ENCODE results near the gene SLC9A1. TPM values are rescaled to one million over a fixed set of nuclear protein-coding genes. Genes with fewer than 3 reads are reported as not detected.

Gene SLC9A1
- total and polyA plus RNA-seq, 10 of the 15 experiments (the other 5 are each of a cell fraction or from before 2014, with no cell fraction given) = 0.87 to 21.4 (median 4.3) TPM

DNA sequence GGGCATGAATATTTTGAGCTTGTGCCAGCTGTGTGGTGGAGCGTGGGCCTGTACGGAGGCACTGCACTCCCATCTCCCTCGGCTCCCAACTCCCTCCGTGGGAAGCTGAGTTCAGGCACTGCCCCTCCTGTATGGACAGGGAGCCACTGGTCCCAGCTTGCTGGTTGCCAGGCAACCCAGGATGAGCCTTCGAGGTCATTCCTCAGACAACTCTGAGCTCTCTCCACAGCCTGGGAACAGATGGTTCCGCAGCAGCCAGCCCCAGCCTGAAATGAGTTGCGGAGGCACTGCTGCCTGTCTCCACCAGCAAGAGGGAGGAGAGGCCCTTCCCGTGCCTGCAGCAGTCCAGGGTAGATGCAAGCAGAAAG is 83.9 kb downstream of the SLC9A1 start:
- in situ Hi-C loops (cut with MboI) = no loop called here
- Histone ChIP-seq H3K36me3 (ENCODE audit: control insufficient read depth in 2 of 2, insufficient read depth in 2 of 2, low read length in 1 of 2) (no peaks in the 10 kb centered on the region), H3K27me3 (replicated peaks in 1 of 2; ENCODE audit: control insufficient read depth in 2 of 2, insufficient read depth in 2 of 2, low read length in 1 of 2) (no peaks in the 10 kb centered on the region), H3K79me2 (ENCODE audit: control insufficient read depth, insufficient read depth, low read length) (no peaks in the 10 kb centered on the region), H4K20me1 (ENCODE audit: control insufficient read depth, insufficient read depth) (no peaks in the 10 kb centered on the region; the same call in 1 of the 2 replicates), H2AFZ (ENCODE audit: control insufficient read depth, low read depth, low read length) (no peak overlapping the region), H3K27ac (ENCODE audit: control insufficient read depth, insufficient read depth) (no peak overlapping the region), H3K9ac (ENCODE audit: control insufficient read depth, insufficient read depth, low read length) (no peak overlapping the region), H3K4me3 (no peak overlapping the region), H3K9me3 (replicated peaks; ENCODE audit: control insufficient read depth, insufficient read depth, low read length) (no peaks in the 10 kb centered on the region), H3K4me2 (ENCODE audit: control insufficient read depth, insufficient read depth) (no peak overlapping the region), H3K4me1 (ENCODE audit: control insufficient read depth, insufficient read depth, low read length) (no peaks in the 10 kb centered on the region)
- WGBS (ENCODE audit: insufficient coverage, insufficient replicate concordance, low lambda C conversion rate, missing lambda C conversion rate) = 45% methylated on average over 8 of the region's 8 CpGs
- ChIA-PET RAD21 (ENCODE audit: unreplicated experiment) (interaction anchor here (1.3 to 1.4 kb wide), 2 partner anchors 25 to 27 kb away, joined by 3 to 4 read pairs; no protein-coding TSS in a partner anchor), CTCF (interaction anchor here (1.0 to 7.0 kb wide), 2 partner anchors 21 to 25 kb away, joined by 3 to 47 read pairs; no protein-coding TSS in a partner anchor), SMC1A (ENCODE audit: uncharacterized antibody, unreplicated experiment) (no interaction called here), POLR2A (no interaction called here)
- intact Hi-C loops (cut with micrococcal nuclease; ENCODE audit: unreplicated experiment) = no loop called here
- DNase-seq (ENCODE audit: low read depth, low spot score) (no peak), ATAC-seq (no peak), FAIRE-seq (no peak)
- no TSS peak for BruUV-seq (replicated peaks)
- no peak for TF ChIP-seq TCF12 (IDR thresholded peaks at IDR 0.05; ENCODE audit: low read depth, low read length)
- no peak for TF ChIP-seq PBX3 (IDR thresholded peaks at IDR 0.05; ENCODE audit: insufficient replicate concordance, low read depth, low read length)
- TF ChIP-seq NFYB (IDR thresholded peaks at IDR 0.05; ENCODE audit: insufficient read depth, low read depth, low read length) = no peak
- no peak for TF ChIP-seq DPF2 (IDR thresholded peaks at IDR 0.05)
- TF ChIP-seq HDAC6 (IDR thresholded peaks at IDR 0.05; ENCODE audit: unreplicated experiment) = no peak
- TF ChIP-seq ZNF384 (IDR thresholded peaks at IDR 0.05; ENCODE audit: borderline replicate concordance, low read depth, low read length) = no peak
- no peak for TF ChIP-seq JUNB (IDR thresholded peaks at IDR 0.05)
- TF ChIP-seq ESRRA (IDR thresholded peaks at IDR 0.05; ENCODE audit: low read length) = no peak
- TF ChIP-seq ZZZ3 (IDR thresholded peaks at IDR 0.05; ENCODE audit: control insufficient read depth, insufficient read length, low read depth) = no peak
- TF ChIP-seq HDGF (IDR thresholded peaks at IDR 0.05) = no peak
- no peak for TF ChIP-seq SPI1 (IDR thresholded peaks at IDR 0.05; ENCODE audit: borderline replicate concordance, insufficient read depth, low read depth, low read length)
- TF ChIP-seq KAT2A (conservative IDR thresholded peaks at IDR 0.05; ENCODE audit: control insufficient read depth, low read depth, low read length) = no peak
- TF ChIP-seq, protein P1, sequence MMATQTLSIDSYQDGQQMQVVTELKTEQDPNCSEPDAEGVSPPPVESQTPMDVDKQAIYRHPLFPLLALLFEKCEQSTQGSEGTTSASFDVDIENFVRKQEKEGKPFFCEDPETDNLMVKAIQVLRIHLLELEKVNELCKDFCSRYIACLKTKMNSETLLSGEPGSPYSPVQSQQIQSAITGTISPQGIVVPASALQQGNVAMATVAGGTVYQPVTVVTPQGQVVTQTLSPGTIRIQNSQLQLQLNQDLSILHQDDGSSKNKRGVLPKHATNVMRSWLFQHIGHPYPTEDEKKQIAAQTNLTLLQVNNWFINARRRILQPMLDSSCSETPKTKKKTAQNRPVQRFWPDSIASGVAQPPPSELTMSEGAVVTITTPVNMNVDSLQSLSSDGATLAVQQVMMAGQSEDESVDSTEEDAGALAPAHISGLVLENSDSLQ (IDR thresholded peaks at IDR 0.05) = no peak
- TF ChIP-seq RAD51 (IDR thresholded peaks at IDR 0.05) = no peak
- no peak for TF ChIP-seq RUNX3 (IDR thresholded peaks at IDR 0.05; ENCODE audit: low read length)
- no peak for TF ChIP-seq ZNF24 (IDR thresholded peaks at IDR 0.05)
- TF ChIP-seq, protein P2, sequence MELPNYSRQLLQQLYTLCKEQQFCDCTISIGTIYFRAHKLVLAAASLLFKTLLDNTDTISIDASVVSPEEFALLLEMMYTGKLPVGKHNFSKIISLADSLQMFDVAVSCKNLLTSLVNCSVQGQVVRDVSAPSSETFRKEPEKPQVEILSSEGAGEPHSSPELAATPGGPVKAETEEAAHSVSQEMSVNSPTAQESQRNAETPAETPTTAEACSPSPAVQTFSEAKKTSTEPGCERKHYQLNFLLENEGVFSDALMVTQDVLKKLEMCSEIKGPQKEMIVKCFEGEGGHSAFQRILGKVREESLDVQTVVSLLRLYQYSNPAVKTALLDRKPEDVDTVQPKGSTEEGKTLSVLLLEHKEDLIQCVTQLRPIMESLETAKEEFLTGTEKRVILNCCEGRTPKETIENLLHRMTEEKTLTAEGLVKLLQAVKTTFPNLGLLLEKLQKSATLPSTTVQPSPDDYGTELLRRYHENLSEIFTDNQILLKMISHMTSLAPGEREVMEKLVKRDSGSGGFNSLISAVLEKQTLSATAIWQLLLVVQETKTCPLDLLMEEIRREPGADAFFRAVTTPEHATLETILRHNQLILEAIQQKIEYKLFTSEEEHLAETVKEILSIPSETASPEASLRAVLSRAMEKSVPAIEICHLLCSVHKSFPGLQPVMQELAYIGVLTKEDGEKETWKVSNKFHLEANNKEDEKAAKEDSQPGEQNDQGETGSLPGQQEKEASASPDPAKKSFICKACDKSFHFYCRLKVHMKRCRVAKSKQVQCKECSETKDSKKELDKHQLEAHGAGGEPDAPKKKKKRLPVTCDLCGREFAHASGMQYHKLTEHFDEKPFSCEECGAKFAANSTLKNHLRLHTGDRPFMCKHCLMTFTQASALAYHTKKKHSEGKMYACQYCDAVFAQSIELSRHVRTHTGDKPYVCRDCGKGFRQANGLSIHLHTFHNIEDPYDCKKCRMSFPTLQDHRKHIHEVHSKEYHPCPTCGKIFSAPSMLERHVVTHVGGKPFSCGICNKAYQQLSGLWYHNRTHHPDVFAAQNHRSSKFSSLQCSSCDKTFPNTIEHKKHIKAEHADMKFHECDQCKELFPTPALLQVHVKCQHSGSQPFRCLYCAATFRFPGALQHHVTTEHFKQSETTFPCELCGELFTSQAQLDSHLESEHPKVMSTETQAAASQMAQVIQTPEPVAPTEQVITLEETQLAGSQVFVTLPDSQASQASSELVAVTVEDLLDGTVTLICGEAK (IDR thresholded peaks at IDR 0.05; ENCODE audit: borderline replicate concordance) = no peak
- TF ChIP-seq CREM (IDR thresholded peaks at IDR 0.05; ENCODE audit: low read depth) = no peak

Data from GM12878 (cell line).